ENCODE results near the gene HOXB9. TPM values are rescaled to one million over a fixed set of nuclear protein-coding genes. Genes with fewer than 3 reads are reported as not detected.
A peak's percentile ranks its signal among the peaks of the same experiment; 100 is the strongest.

HOXB9 gene
- total RNA-seq, 2 experiments from 2014 or later = not detected

DNA sequence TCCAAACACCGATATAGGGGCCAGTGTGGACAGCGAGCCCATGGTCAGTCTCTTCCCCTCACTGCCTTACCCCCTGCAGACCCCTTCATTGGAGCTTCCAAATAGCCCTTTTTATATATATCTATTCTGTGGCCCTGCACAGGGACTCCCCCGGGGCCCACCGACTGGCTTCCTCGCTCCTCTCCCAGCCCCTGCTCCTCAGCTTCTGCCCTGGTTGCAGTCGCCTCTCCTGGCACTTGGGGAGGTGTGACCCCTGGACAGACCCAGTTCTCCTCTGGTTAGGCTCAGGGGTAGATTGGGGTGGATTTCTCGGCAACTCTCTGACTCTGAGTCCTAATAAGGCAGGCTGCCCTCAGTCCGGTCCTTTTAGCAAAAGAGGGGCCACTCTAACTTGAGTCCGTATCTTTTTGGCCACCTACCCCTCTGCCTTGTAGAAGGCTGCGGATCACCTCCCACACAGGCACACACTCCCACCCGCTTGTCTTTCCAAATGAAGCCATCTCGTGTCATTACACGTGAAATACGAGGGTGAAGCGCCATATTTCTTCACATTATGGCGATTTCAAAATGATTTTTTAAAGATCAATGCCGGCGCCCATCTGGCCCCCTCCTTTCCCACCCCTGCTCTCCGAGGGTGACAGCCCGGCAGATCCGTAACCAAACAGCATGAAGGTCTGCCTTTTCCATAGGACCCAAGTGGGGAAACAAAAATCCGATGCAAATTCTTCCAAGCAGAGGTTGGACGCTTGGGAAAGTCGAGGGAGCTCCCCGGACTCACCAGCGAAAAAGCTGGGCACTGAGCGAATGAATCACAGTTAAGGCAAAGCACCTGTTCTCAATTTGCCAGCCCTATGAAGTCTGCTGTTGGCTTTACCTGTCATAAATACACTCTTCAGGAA, 1.7 kb upstream of the HOXB9 start:
- Histone ChIP-seq H3K36me3 (ENCODE audit: insufficient read depth, low read length) (no peaks in the 10 kb centered on the region), H3K27me3 (ENCODE audit: control insufficient read depth in 1 of 2, insufficient read depth in 2 of 2, low read length in 2 of 2) (peaks cover 89 to 97% of the 10 kb centered on the region in 2 experiments), H3K4me1 (ENCODE audit: insufficient read depth, low read length) (peaks cover 31% of the 10 kb centered on the region), H3K27ac (ENCODE audit: low read depth in 1 of 2, low read length in 2 of 2) (no peak overlapping the region), H3K4me3 (ENCODE audit: low read length) (no peak overlapping the region), H3K9me3 (ENCODE audit: control insufficient read depth in 1 of 2, insufficient read depth in 1 of 2, low read length in 2 of 2) (peaks cover 0 to 9% of the 10 kb centered on the region in 2 experiments)
- no peak for ATAC-seq (ENCODE audit: poor library complexity)
- Mint-ChIP-seq H3K4me1 (ENCODE audit: low read depth) (peaks cover 19% of the 10 kb centered on the region), H3K9me3 (no peaks in the 10 kb centered on the region), H3K27ac (no peak overlapping the region), H3K36me3 (ENCODE audit: low read depth) (no peaks in the 10 kb centered on the region), H3K27me3 (peaks cover 99% of the 10 kb centered on the region), H3K4me3 (no peak overlapping the region)
- ChIA-PET CTCF (interaction anchor here (3.1 kb wide), 1 partner anchor 9 kb away, joined by 19 read pairs; no protein-coding TSS in a partner anchor), POLR2A (interaction anchor here (1.3 to 1.8 kb wide), 2 partner anchors 9 to 10 kb away, joined by 4 read pairs; no protein-coding TSS in a partner anchor)
- DNase-seq = no peak
- TF ChIP-seq, protein P1, sequence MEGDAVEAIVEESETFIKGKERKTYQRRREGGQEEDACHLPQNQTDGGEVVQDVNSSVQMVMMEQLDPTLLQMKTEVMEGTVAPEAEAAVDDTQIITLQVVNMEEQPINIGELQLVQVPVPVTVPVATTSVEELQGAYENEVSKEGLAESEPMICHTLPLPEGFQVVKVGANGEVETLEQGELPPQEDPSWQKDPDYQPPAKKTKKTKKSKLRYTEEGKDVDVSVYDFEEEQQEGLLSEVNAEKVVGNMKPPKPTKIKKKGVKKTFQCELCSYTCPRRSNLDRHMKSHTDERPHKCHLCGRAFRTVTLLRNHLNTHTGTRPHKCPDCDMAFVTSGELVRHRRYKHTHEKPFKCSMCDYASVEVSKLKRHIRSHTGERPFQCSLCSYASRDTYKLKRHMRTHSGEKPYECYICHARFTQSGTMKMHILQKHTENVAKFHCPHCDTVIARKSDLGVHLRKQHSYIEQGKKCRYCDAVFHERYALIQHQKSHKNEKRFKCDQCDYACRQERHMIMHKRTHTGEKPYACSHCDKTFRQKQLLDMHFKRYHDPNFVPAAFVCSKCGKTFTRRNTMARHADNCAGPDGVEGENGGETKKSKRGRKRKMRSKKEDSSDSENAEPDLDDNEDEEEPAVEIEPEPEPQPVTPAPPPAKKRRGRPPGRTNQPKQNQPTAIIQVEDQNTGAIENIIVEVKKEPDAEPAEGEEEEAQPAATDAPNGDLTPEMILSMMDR (IDR thresholded peaks at IDR 0.05) = no peak
- intact Hi-C loops (cut with DNase I, micrococcal nuclease) = no loop called here

- intact Hi-C loops (cut with DNase I, micrococcal nuclease) = no loop called here
Observed at GRCh38 chr17:48627118-48627597, 1.0 kb upstream of the HOXB9 start.

More at GRCh38 chr17:48627118-48627597, 1.0 kb upstream of the HOXB9 start:
- ChIA-PET POLR2A (interaction anchor here (1.3 to 1.8 kb wide), 2 partner anchors 9 kb away, joined by 4 read pairs; no protein-coding TSS in a partner anchor), CTCF (interaction anchor here (1.4 to 3.1 kb wide), 2 partner anchors 10 to 14 kb away, joined by 7 to 19 read pairs; no protein-coding TSS in a partner anchor)
- peaks cover 89 to 98% of the 10 kb centered on the region in 2 experiments for H3K27me3 ChIP-seq (ENCODE audit: control insufficient read depth in 1 of 2, insufficient read depth in 2 of 2, low read length in 2 of 2)
- H3K4me3 Mint-ChIP-seq = peak overlapping the region; percentile 11
- ATAC-seq (ENCODE audit: poor library complexity) = no peak
- H3K9me3 Mint-ChIP-seq = no peaks in the 10 kb centered on the region
- H3K27ac Mint-ChIP-seq = no peak overlapping the region
- H3K27ac ChIP-seq (ENCODE audit: low read depth in 1 of 2, low read length in 2 of 2) = no peak overlapping the region
- peaks cover 31% of the 10 kb centered on the region for H3K4me1 ChIP-seq (ENCODE audit: insufficient read depth, low read length)
- no peaks in the 10 kb centered on the region for H3K36me3 Mint-ChIP-seq (ENCODE audit: low read depth)
- peak in 1 of 14 experiments; percentile 1 for DNase-seq
- no peaks in the 10 kb centered on the region for H3K36me3 ChIP-seq (ENCODE audit: insufficient read depth, low read length)
- peaks cover 99% of the 10 kb centered on the region for H3K27me3 Mint-ChIP-seq
- peaks cover 16% of the 10 kb centered on the region for H3K4me1 Mint-ChIP-seq (ENCODE audit: low read depth)
- H3K9me3 ChIP-seq (ENCODE audit: control insufficient read depth in 1 of 2, insufficient read depth in 1 of 2, low read length in 2 of 2) = peaks cover 0 to 9% of the 10 kb centered on the region in 2 experiments
- TF ChIP-seq, protein P1 (IDR thresholded peaks at IDR 0.05) = no peak
- H3K4me3 ChIP-seq (ENCODE audit: low read length) = no peak overlapping the region

Data from CD4-positive, alpha-beta T cell (primary cell).